ENCODE results near the gene ODAD2. TPM values are rescaled to one million over a fixed set of nuclear protein-coding genes. Genes with fewer than 3 reads are reported as not detected.

Gene ODAD2
- total RNA-seq, 4 donors from 2014 or later, result 0.39 to 0.83 (median 0.79) TPM

DNA sequence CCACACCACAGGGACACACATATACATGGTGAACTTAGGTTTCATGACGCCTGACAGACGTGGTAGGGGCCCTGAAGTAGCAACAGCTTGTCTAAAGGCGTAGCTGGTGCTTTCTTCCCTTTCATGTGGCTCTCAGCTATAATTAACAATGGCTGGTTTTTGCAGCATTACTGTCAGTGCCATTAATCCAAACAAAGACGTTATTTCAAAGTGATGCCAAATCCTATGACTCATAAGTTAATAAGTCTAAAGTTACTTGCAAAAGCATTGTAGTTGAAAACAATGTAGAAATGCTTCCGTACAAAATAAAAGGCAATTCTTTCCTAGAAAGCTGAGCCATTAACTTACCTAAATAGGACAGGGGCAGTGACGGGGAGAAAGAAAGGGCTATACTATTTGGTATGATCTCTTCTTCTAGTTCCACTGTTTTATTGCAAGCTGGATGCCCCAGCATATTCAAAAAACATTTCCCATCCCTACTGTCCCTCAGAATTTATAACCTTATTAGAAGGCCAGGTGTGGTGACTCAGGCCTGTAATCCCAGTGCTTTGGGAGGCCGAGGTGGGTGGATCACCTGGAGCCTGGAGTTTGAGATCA lies 105.4 kb downstream of the ODAD2 start:
- Histone ChIP-seq H3K27ac (replicated peaks in 1 of 4) (peak overlapping the region in 1 of 4 donors; percentile 5), H3K9me3 (no peaks in the 10 kb centered on the region), H3K36me3 (no peaks in the 10 kb centered on the region), H3K4me3 (no peak overlapping the region), H3K27me3 (no peaks in the 10 kb centered on the region), H3K4me1 (peaks cover 0 to 12% (median 11%) of the 10 kb centered on the region in 4 donors)
- intact Hi-C loops (cut with DNase I), result no loop called here
- 27% methylated on average over 7 of the region's 7 CpGs for WGBS
- DNase-seq (ENCODE audit: extremely low spot score), result no peak
- TF ChIP-seq EP300 (IDR thresholded peaks at IDR 0.05) (no peak), POLR2AphosphoS5 (IDR thresholded peaks at IDR 0.05) (no peak), POLR2A (IDR thresholded peaks at IDR 0.05; ENCODE audit: low read depth) (no peak)
- TF ChIP-seq, protein P1, sequence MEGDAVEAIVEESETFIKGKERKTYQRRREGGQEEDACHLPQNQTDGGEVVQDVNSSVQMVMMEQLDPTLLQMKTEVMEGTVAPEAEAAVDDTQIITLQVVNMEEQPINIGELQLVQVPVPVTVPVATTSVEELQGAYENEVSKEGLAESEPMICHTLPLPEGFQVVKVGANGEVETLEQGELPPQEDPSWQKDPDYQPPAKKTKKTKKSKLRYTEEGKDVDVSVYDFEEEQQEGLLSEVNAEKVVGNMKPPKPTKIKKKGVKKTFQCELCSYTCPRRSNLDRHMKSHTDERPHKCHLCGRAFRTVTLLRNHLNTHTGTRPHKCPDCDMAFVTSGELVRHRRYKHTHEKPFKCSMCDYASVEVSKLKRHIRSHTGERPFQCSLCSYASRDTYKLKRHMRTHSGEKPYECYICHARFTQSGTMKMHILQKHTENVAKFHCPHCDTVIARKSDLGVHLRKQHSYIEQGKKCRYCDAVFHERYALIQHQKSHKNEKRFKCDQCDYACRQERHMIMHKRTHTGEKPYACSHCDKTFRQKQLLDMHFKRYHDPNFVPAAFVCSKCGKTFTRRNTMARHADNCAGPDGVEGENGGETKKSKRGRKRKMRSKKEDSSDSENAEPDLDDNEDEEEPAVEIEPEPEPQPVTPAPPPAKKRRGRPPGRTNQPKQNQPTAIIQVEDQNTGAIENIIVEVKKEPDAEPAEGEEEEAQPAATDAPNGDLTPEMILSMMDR (IDR thresholded peaks at IDR 0.05), result no peak

DNA sequence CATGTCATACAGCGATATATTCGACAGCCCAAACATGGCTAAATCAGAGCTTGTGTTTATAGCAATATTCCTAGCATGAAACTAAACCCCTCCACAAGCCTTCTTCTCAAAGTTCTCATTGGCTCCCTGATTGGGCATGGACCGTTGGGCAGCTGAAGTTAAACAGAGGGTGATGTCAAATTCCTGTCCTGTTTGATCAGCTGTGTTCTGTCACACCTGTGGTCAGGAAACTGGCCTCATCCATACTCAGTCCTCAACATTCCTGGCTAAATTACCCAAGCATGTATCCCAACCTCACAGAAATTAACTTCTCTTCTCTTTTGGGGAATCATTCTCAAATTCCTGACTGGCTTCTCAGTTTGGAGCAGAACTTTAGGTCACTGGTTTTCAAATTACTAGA lies 107.9 kb downstream of the ODAD2 start:
- peaks cover 0 to 5% (median 0%) of the 10 kb centered on the region in 4 donors for H3K9me3 ChIP-seq
- WGBS, result 86% methylated on average over 3 of the region's 3 CpGs
- no peak for DNase-seq (ENCODE audit: extremely low spot score)
- H3K4me3 ChIP-seq, result no peak overlapping the region
- no peaks in the 10 kb centered on the region for H3K27me3 ChIP-seq
- intact Hi-C loops (cut with DNase I), result no loop called here
- H3K4me1 ChIP-seq, result peaks cover 0 to 12% (median 11%) of the 10 kb centered on the region in 4 donors
- no peak overlapping the region for H3K27ac ChIP-seq (replicated peaks in 1 of 4)
- H3K36me3 ChIP-seq, result no peaks in the 10 kb centered on the region
- TF ChIP-seq, protein P1 (IDR thresholded peaks at IDR 0.05), result no peak
- TF ChIP-seq EP300 (IDR thresholded peaks at IDR 0.05) (no peak), POLR2AphosphoS5 (IDR thresholded peaks at IDR 0.05) (no peak), POLR2A (IDR thresholded peaks at IDR 0.05; ENCODE audit: low read depth) (no peak)

DNA sequence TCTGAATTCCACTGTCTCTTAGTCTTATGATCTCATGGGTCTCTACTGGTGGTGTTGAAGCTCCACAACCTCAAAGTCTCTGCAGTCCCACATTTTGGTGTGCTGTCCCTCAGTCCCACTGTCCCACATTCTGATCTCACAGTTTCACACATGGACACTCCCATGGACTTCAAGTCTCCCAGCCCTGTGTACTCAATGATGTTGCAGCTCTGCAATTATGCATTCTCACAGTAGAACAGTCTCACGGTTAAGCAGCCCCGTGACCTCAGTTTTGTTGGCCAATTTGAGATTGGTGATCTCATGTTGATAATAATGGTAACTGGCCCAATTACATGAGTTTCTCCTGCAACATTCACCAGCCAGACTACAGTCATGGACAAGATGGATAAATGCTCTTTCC lies 109.4 kb downstream of the ODAD2 start:
- H3K36me3 ChIP-seq, result no peaks in the 10 kb centered on the region
- TF ChIP-seq POLR2A (IDR thresholded peaks at IDR 0.05; ENCODE audit: low read depth) (no peak), POLR2AphosphoS5 (IDR thresholded peaks at IDR 0.05) (no peak), EP300 (IDR thresholded peaks at IDR 0.05) (no peak)
- TF ChIP-seq, protein P1 (IDR thresholded peaks at IDR 0.05), result no peak
- intact Hi-C loops (cut with DNase I), result no loop called here
- DNase-seq (ENCODE audit: extremely low spot score), result no peak
- no peak overlapping the region for H3K4me3 ChIP-seq
- H3K27me3 ChIP-seq, result no peaks in the 10 kb centered on the region
- no peak overlapping the region for H3K27ac ChIP-seq (replicated peaks in 1 of 4)
- peaks cover 0 to 12% (median 11%) of the 10 kb centered on the region in 4 donors for H3K4me1 ChIP-seq
- 90% methylated on average over 2 of the region's 2 CpGs for WGBS
- H3K9me3 ChIP-seq, result peaks cover 0 to 5% (median 0%) of the 10 kb centered on the region in 4 donors

DNA sequence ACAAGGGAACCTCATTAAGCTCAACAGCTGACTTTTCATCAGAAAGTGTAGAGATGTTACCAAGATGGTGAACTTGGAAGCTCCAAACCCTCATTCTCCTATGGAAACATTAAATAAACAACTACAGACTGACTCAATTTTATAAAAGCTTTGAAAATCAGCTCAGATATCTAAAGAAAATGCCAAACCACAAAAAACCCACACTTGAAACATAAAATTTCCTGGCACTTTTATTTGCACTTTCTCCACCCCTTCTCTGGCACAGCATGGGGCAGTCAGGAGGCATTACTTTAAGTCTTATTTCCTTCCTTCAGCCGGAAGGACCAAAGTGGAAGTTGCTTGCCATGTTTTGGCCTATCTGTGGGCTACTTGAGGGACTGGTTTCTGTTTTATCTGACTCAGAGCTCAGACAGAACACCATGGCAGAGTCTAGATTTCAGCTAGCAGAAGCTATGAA lies 114.7 kb downstream of the ODAD2 start:
- 92% methylated on average over 1 of the region's 1 CpG for WGBS

More for the DNA sequence above, 114.7 kb downstream of the ODAD2 start:
- no peak for DNase-seq (ENCODE audit: extremely low spot score)
- no peaks in the 10 kb centered on the region for H3K36me3 ChIP-seq
- TF ChIP-seq POLR2A (IDR thresholded peaks at IDR 0.05; ENCODE audit: low read depth) (no peak), EP300 (IDR thresholded peaks at IDR 0.05) (no peak), POLR2AphosphoS5 (IDR thresholded peaks at IDR 0.05) (no peak)
- TF ChIP-seq, protein P1 (IDR thresholded peaks at IDR 0.05), result no peak
- H3K4me1 ChIP-seq, result no peaks in the 10 kb centered on the region
- H3K27ac ChIP-seq (replicated peaks in 1 of 4), result no peak overlapping the region
- intact Hi-C loops (cut with DNase I), result no loop called here
- peaks cover 0 to 5% (median 0%) of the 10 kb centered on the region in 4 donors for H3K9me3 ChIP-seq
- H3K4me3 ChIP-seq, result no peak overlapping the region
- H3K27me3 ChIP-seq, result no peaks in the 10 kb centered on the region
